OCI-LY7 (cell line): Measurements from ENCODE around the gene CTNS. TPM values are rescaled to one million over a fixed set of nuclear protein-coding genes. Genes with fewer than 3 reads are reported as not detected.

Experiments used
- BruUV-seq: library from RNA; stranded (reverse); fragments of 400-500 nt; replicated peaks from 2 replicates; lab custom pipeline; 2021; lab: Mats Ljungman, UMichigan
- CTCF ChIA-PET: fragments of 300-600 bp; sonication (Branson Sonifier 250); formaldehyde crosslinking; loops from one replicate; lab custom pipeline; 2022; ENCODE audit warnings: antibody characterized with exemption; ENCODE audit not compliant: unreplicated experiment; lab: Charles Lee
- POLR2A ChIA-PET: fragments of 300-600 bp; sonication (Branson Sonifier 250); formaldehyde crosslinking; loops from one replicate; lab custom pipeline; 2022; ENCODE audit warnings: antibody characterized with exemption; lab: Charles Lee
- DNase-seq: peaks from one replicate; pipeline ENCODE4 v3.0.0-alpha.2; 2015; ENCODE audit warnings: low spot score
- H2AFZ ChIP-seq: fragments of 200-600 bp; sonication (generic), shearing (Covaris generic); 2 replicates; pipeline ENCODE4 v1.6.1; 2014; ENCODE audit warnings: mild to moderate bottlenecking, antibody characterized with exemption, low read length, moderate library complexity
- H3K27ac ChIP-seq: fragments of 200-600 bp; sonication (generic); 2 replicates; pipeline ENCODE4 v1.5.1; 2014; ENCODE audit warnings: mixed run types, low read depth, mild to moderate bottlenecking, moderate library complexity, low read length, inconsistent platforms; ENCODE audit not compliant: poor library complexity, severe bottlenecking
- H3K36me3 ChIP-seq: fragments of 200-600 bp; sonication (generic); 2 replicates; pipeline ENCODE4 v1.6.1; 2014; ENCODE audit warnings: mild to moderate bottlenecking, antibody characterized with exemption, low read length, moderate library complexity, mixed read lengths; ENCODE audit not compliant: insufficient read depth
- H3K4me1 ChIP-seq: fragments of 200-600 bp; sonication (generic); 2 replicates; pipeline ENCODE4 v1.5.1; 2014; ENCODE audit warnings: mild to moderate bottlenecking, low read length; ENCODE audit not compliant: insufficient read depth, poor library complexity, severe bottlenecking
- H3K4me2 ChIP-seq: fragments of 200-600 bp; sonication (generic); 2 replicates; pipeline ENCODE4 v1.6.1; 2014; ENCODE audit warnings: mild to moderate bottlenecking, low read length
- H3K4me3 ChIP-seq: fragments of 200-600 bp; sonication (generic); 2 replicates; pipeline ENCODE4 v1.5.1; 2014; ENCODE audit warnings: mild to moderate bottlenecking, low read depth, low read length; ENCODE audit not compliant: poor library complexity, severe bottlenecking
- H3K79me2 ChIP-seq: fragments of 200-600 bp; sonication (generic); 2 replicates; pipeline ENCODE4 v1.6.1; 2016; ENCODE audit warnings: low read depth, mild to moderate bottlenecking, low read length, moderate library complexity, mixed read lengths; ENCODE audit not compliant: insufficient read depth
- H3K9me2 ChIP-seq: fragments of 200-600 bp; sonication (generic); 2 replicates; pipeline ENCODE4 v1.6.1; 2016; ENCODE audit warnings: mild to moderate bottlenecking, low read length, mixed read lengths; ENCODE audit not compliant: insufficient read depth
- H3K9me3 ChIP-seq: fragments of 200-600 bp; sonication (generic); 2 replicates; pipeline ENCODE4 v1.6.1; 2014; ENCODE audit warnings: mild to moderate bottlenecking, mixed run types, low read length, mixed read lengths
- H4K20me1 ChIP-seq: fragments of 200-600 bp; sonication (generic); 2 replicates; pipeline ENCODE4 v1.6.1; 2014; ENCODE audit warnings: mild to moderate bottlenecking, antibody characterized with exemption, low read length, moderate library complexity, mixed read lengths; ENCODE audit not compliant: insufficient read depth
- EZH2phosphoT487 ChIP-seq: fragments of 200-600 bp; sonication (generic); IDR thresholded peaks from 2 replicates; pipeline ENCODE4 v1.6.1; 2018; ENCODE audit warnings: low read depth, borderline replicate concordance, mild to moderate bottlenecking, mixed run types, antibody characterized with exemption, low read length, moderate library complexity, mixed read lengths
- intact Hi-C: fragments of 100-400 bp; cut with micrococcal nuclease; formaldehyde crosslinking; loops from one replicate; pipeline ENCODE4 v1.10.0; 2022; ENCODE audit not compliant: unreplicated experiment
- total RNA-seq, 2 experiments: library from RNA; depleted of rRNA in 1 of 2; stranded (reverse); fragments of >200 nt in 1 of 2; shearing (Covaris generic) in 1 of 2; gene quantifications; 2 replicates each; pipeline ENCODE4 v1.2.3, GENCODE V29; 2014 to 2022
- TF ChIP-seq, protein P1 (sequence below): fragments of 200-600 bp; sonication (generic); conservative IDR thresholded peaks from 2 replicates; pipeline ENCODE4 v1.5.1; 2014; ENCODE audit warnings: mild to moderate bottlenecking, antibody characterized with exemption, low read length, moderate library complexity, mixed read lengths

CTNS gene
- total RNA-seq, 2 experiments from 2014 or later, result 5.6 to 13.6 TPM

DNA sequence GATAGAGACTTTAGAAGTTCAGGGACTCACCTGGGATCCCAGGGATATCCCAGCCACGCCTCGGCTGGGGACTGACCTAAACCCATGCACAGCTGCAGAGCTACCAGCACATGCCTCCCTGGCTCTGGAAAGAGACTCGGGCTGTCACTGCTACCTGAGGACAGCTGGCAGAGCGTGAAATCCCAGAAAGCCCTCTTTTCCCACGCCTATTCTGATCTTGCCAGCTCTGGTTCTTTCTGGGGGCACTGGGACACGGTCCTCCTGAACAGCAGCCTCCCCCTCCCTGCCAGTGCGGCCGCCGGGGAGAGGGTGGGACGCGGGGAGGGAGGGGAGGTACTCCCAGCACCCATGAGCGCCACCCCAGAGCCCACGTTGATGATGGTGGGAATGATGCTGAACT, 48.6 kb downstream of the CTNS start:
- ChIA-PET CTCF (no interaction called here), POLR2A (no interaction called here)
- intact Hi-C loops, result no loop called here
- H3K9me2 ChIP-seq, result no peaks in the 10 kb centered on the region
- peak overlapping the region; percentile 42; the same call in 1 of the 2 replicates for H3K4me2 ChIP-seq
- peaks cover 52% of the 10 kb centered on the region for H3K4me1 ChIP-seq
- H3K4me3 ChIP-seq, result no peak overlapping the region
- peaks cover 65% of the 10 kb centered on the region for H3K36me3 ChIP-seq
- H3K27ac ChIP-seq, result peak overlapping the region; percentile 91
- H2AFZ ChIP-seq, result no peak overlapping the region
- no peaks in the 10 kb centered on the region for H4K20me1 ChIP-seq
- no peaks in the 10 kb centered on the region for H3K9me3 ChIP-seq
- no peaks in the 10 kb centered on the region for H3K79me2 ChIP-seq
- TF ChIP-seq, protein P1, sequence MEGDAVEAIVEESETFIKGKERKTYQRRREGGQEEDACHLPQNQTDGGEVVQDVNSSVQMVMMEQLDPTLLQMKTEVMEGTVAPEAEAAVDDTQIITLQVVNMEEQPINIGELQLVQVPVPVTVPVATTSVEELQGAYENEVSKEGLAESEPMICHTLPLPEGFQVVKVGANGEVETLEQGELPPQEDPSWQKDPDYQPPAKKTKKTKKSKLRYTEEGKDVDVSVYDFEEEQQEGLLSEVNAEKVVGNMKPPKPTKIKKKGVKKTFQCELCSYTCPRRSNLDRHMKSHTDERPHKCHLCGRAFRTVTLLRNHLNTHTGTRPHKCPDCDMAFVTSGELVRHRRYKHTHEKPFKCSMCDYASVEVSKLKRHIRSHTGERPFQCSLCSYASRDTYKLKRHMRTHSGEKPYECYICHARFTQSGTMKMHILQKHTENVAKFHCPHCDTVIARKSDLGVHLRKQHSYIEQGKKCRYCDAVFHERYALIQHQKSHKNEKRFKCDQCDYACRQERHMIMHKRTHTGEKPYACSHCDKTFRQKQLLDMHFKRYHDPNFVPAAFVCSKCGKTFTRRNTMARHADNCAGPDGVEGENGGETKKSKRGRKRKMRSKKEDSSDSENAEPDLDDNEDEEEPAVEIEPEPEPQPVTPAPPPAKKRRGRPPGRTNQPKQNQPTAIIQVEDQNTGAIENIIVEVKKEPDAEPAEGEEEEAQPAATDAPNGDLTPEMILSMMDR, result no peak
- no peak for TF ChIP-seq EZH2phosphoT487
- BruUV-seq, result no TSS peak
- DNase-seq, result peak; percentile 44

DNA sequence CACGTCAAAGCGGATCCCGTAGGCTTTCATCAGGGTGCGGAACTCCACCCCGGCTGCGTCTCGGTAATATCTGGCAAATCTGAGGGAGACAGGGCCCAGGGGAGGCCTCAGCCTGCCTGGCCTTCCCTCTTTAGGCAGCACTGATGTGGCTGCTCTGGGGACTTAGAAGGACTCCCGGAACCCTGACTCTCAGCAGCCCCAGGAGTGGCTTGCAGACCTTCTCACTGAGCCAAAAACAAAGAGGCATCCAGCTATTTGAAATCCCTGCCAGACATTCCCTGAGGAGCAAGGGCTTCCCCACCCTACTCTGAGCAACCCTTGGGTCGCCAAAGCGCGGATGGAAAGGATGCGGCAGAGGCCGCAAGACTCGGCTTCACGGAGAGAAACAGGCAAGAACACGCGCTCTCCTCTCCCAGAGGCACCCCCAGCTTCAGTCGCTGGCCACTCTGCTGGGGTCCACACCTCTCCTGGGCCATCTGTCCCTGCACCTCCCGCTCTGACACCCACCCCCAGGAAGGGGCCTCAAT, 51.5 kb downstream of the CTNS start:
- intact Hi-C loops, result no loop called here

DNA sequence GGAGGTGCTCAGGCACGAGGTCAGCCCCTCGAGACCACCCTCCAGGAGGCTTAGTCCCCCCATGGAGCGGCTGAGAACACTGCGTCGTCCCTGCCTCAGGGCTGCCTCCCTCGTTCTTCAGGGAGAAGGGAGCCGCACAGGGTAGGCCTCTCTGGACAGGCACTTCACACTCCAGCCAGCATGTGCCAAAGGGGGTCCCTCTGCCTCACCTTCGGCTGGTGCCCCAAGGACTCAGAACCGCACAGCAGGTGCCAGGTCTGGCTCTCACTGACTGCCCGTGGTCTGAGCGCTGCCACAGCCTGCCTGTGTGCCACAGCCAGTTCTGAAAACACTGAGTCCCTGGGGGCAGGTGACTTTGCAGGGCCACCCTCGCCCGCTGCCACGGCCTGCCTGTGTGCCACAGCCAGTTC, 52.3 kb downstream of the CTNS start:
- Histone ChIP-seq H3K4me1 (peaks cover 73% of the 10 kb centered on the region), H3K27ac (peak overlapping the region; percentile 81), H3K79me2 (peaks cover 34% of the 10 kb centered on the region), H3K36me3 (peaks cover 58% of the 10 kb centered on the region), H3K9me2 (no peaks in the 10 kb centered on the region), H3K9me3 (no peaks in the 10 kb centered on the region), H2AFZ (no peak overlapping the region), H3K4me2 (peak overlapping the region; percentile 53), H3K4me3 (peak overlapping the region; percentile 33), H4K20me1 (0 out of 2 replicates have a peak, but pooled peaks cover 4% of the 10 kb centered on the region)
- BruUV-seq, result no TSS peak
- TF ChIP-seq, protein P1, result no peak
- no peak for TF ChIP-seq EZH2phosphoT487
- POLR2A ChIA-PET, result no interaction called here
- DNase-seq, result no peak
- intact Hi-C loops, result no loop called here
- CTCF ChIA-PET, result no interaction called here

More for the DNA sequence above, 51.5 kb downstream of the CTNS start:
- H3K27ac ChIP-seq, result peak overlapping the region; percentile 81
- TF ChIP-seq, protein P1, result no peak
- no peak for TF ChIP-seq EZH2phosphoT487
- peak; percentile 71 for DNase-seq
- H3K9me2 ChIP-seq, result no peaks in the 10 kb centered on the region
- H2AFZ ChIP-seq, result no peak overlapping the region
- H3K4me1 ChIP-seq, result peaks cover 77% of the 10 kb centered on the region
- peak overlapping the region; percentile 53 for H3K4me2 ChIP-seq
- 0 out of 2 replicates have a peak, but pooled peaks cover 4% of the 10 kb centered on the region for H4K20me1 ChIP-seq
- H3K9me3 ChIP-seq, result no peaks in the 10 kb centered on the region
- ChIA-PET POLR2A (interaction anchor here (0.7 kb wide), 1 partner anchor 21 kb away, joined by 3 read pairs; no protein-coding TSS in a partner anchor), CTCF (no interaction called here)
- peak overlapping the region; percentile 33 for H3K4me3 ChIP-seq
- H3K36me3 ChIP-seq, result peaks cover 63% of the 10 kb centered on the region
- BruUV-seq, result no TSS peak
- peaks cover 26% of the 10 kb centered on the region for H3K79me2 ChIP-seq
